Effector CD8-positive, alpha-beta T cell (primary cell): ENCODE measurements around the gene ZSCAN5C.
"Not testable (repeated sequence)": the region's sequence is repeated elsewhere in the genome, so short reads cannot be mapped to it uniquely, and the experiment has no call there.

ENCODE experiments used
- DNase-seq: peaks from one replicate; lab custom pipeline; 2025; lab: John Stamatoyannopoulos, UW
- total RNA-seq, 4 experiments: gene quantifications; one replicate each; lab custom pipeline; 2026; lab: John Stamatoyannopoulos, UW

ZSCAN5C gene, protein sequence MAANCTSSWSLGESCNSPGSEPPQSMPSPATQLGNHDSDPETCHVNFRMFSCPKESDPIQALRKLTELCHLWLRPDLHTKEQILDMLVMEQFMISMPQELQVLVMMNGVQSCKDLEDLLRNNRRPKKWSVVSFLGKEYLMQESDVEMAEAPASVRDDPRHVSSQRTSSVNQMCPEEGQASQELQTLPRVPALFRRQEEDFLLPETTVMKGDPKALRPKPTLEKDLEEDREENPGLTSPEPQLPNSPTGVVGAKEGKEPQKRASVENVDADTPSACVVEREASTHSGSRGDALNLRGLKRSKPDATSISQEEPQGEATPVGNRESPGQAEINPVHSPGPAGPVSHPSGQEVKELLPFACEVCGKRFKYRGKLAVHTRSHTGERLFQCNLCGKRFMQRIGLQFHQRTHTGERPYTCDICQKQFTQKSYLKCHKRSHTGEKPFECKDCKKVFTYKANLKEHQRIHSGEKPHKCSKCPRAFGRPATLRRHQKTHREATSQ
- 0 reads per million in 4 experiments for total RNA-seq

DNA sequence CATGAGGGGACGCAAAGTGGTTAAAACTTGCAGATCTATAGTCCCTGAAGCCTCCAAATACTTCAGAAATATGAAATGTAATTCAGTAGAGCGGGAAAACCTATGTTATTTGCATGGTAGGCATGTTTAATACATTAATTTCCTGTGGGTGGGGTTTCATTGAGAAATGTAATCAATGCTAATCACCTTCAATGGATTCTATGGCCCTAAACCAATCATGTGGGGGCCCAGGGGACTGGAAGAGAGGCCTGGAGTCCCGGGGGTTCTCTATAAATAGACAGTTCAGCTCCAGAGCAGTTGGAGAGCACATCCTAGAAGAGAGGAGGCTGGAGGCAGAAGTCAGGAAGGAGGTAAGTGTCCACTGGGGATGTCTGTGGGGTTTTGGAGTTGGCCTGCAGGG is at the start of gene ZSCAN5C:
TSS of gene ZSCAN5C (plus strand) at position 301 of the 400 bp plus-strand sequence. CDS start 3,641 bp downstream, outside the sequence.
- no peak for DNase-seq

DNA sequence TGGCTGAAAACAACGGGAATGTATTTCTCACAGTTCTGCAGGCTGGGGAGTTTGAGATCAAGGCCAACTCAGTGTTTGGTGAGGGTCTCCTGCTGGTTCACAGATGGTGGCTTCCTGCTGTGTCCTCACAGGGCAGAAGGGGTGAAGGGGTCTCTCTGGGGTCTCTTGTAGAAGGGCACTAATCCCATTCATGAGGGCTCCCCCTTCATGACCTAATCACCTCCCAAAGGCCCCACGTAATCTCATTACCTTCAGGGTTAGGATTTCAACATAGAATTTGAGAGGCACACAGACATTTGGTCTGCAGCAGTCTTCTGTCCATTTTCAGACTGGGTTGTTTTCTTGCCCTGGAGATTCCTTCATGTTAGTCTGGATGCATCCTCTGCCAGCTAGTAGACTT is 49.4 kb upstream of the ZSCAN5C start:
- no peak for DNase-seq

DNA sequence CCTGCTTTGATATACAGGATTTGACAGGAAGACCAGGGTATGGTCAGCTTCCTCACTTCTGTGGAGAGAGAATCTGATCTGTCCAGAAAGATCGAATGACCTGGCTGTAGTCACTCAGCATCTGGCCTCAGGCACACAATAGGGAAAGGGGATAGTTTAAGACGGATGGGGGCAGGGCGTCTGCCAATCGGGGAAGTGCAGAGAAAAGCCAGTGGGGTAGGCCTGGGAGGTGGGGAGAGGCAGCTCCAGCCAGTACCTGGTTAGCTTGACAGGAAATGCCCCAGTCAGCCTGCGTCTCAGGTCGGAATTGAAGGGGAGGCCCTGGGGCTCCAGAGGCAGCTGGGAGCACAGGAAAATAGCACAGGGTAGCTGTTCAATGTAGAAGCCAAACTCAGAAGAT is 48.6 kb upstream of the ZSCAN5C start:
- no peak for DNase-seq

DNA sequence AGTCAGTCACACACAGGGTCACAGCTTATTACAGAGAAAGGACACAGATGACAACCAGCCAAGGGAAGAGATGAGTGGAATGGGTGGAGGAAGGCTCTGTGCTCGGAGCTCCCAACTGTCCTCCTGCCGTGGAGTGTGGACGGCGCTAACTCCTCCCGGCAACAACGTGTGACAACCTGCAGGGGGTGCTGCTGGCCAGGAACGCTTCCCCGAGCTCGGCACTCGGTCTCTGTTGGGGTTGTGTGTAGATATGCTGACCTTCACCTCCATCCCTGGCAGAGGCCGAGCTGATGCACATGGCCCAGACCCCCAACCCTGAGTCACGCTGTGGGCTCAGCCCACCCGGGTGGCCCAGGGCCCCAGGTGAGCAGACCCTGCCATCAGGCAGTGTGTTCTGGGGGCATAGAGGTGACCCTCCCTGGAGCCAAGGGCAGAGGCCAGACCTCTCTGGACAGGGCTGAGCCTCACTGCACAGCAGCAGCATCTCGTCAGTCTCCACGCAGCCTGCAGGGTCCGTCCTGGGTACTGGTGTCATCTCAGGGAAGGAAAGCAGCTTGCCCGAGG is 46.9 kb upstream of the ZSCAN5C start:
- no peak for DNase-seq

DNA sequence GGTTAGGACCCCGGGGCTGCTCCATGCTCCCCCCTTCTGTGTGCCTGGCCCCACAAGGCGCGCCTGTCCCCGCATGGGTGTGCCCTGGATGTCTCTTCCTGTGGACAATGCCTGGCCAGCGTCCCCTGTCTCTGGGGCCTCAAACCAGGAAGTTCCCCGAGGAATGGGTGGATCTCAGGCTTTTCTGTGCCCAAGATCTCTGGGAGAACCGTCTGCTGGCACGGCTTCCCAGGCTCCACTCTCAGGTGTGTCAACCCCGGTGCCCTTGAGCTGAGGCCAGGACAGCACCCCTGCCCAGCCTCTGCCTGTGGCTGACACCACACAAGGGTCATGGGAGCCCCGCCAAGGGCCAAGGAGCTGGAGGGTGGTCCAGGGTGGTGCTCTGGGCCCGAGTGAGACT is 45.3 kb upstream of the ZSCAN5C start:
- DNase-seq: no peak

DNA sequence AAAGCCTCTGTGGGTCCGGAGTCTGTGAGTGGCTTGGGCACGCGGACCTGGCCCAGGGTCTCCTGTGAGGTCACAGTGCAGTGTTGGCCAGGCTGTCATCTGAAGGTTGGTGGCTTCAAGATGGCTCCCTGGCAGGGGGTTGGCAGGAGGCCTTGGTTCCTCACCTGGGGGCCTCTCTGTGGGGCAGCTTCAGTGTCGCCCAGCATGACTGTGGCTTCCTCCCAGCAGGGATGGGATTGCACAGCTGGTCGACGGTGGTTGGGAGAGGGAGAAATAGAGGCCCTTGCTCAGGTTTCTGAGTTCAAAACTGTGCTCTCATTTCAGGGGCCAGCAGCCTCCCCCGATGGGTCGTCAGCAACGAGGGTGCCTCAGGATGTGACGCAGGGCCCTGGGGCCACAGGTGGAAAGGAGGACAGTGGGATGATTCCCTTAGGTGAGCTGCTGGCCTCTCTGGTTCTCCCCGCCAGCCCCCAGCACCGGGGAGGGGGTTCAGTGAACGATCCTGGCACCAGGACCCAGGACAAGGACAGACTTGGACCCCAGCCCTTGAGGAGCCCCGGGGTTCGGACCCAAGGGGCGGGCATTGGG is 43.8 kb upstream of the ZSCAN5C start:
- no peak for DNase-seq

DNA sequence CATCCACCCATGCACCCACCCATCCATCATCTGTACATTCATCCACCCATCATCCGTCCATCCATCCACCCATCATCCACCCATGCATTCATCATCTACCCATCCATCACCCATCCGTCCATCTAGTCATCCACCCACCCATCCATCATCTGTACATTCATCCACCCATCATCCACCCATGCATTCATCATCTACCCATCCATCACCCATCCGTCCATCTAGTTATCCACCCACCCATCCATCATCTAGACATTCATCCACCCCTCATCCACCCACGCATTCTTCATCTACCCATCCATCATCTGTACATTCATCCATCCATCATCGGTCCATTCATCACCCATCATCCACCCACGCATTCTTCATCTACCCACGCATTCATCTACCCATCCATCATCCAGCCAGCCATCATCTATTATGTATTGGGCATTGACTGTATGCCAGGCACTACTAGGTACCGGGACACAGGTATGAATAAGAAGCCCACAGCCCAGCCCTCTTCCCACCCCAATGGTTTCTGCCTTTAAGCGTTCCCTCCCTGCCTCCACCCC is 43.0 kb upstream of the ZSCAN5C start:
- no peak for DNase-seq

DNA sequence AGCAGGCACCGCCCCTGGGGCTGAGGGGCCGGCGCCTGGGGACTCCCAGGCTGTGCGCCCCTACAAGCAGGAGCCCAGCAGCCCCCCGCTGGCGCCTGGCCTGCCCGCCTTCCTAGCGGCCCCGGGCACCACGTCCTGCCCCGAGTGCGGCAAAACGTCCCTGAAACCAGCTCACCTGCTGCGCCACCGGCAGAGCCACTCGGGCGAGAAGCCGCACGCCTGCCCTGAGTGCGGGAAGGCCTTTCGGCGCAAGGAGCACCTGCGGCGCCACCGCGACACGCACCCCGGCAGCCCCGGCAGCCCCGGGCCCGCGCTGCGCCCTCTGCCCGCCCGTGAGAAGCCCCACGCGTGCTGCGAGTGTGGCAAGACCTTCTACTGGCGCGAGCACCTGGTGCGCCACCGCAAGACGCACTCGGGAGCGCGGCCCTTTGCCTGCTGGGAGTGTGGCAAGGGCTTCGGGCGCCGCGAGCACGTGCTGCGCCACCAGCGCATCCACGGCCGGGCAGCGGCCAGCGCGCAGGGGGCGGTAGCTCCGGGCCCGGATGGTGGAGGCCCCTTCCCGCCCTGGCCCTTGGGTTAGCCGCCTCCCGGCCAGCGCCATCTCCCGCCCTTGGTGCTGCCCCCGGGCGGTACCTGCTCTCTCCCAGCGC is 42.3 kb upstream of the ZSCAN5C start:
- DNase-seq: no peak

DNA sequence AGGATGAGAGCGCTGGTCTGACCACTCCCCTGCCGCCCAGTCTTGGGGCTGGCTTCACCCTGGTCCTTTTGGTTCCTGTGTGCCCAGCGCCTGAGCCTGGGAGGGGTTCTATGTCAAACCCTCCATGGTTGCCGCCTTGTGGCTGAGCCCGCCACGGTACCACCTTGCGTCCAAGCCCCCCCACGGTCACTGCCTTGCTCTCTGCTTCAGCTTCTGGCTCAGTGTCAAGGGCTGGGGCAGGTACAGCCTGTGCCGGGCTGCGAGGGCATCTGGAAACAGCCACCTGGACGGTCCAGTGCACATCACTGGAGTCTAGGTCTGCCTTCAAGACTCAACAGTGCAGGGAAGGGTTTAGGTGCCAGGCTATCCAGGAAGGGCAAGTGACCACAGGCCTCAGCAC is 40.5 kb upstream of the ZSCAN5C start:
- DNase-seq: no peak

DNA sequence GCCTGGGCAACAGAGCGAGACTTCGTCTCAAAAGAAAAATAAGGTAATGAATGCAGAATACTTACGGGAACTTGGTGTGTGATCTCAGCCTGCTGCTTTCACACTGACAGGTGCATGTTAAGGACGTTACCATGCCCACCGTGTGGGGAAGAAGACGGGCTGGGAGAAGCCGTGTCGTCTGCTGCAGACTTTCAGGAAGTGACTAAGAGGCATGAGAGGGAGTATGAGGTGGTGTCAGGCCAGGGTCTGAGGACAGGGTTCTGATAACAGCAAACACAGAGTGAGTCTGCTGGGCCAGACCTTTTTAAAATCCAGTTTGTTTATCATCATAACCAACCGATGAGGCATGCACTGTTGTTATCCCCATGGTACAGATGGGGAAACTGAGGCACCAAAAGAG is 39.8 kb upstream of the ZSCAN5C start:
- DNase-seq: no peak

DNA sequence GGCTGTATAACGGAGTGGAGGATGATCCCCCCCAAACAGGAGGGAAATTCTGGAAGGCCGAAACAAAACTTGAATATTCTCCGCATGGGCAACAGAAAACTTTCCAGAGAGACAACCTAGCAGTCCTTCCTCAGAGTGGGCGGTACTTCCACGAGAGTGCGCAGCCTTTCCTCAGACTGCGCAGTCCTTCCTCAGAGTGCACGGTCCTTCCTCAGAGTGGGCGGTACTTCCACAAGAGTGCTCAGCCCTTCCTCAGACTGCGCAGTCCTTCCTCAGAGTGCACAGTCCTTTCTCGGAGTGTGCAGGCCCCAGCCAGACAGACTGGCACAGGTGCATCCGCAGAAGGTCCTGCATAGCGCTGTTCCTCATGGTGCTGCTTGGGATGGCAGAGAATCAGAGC is 39.0 kb upstream of the ZSCAN5C start:
- no peak for DNase-seq

DNA sequence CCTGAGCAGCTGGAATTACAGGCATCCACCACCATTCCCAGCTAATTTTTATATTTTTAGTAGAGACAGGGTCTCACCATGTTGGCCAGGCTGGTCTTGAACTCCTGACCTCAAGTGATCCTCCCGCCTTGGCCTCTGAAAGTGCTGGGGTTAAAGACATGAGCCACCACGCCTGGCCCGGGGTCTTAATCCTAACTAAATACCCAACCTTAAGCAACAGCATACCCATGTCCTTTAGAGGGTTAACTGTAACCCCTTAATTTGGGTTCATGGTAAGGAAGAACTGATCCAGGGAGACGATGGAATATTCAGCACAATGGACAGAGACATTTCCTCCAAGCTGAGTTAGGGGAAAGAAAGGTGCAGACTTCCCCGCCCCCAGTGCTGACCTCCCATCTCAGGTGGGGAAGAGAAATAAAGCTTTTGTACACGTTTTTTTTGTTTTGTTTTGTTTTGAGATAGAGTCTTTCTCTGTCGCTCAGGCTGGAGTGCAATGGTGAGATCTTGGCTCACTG is 35.0 kb upstream of the ZSCAN5C start:
- no peak for DNase-seq

DNA sequence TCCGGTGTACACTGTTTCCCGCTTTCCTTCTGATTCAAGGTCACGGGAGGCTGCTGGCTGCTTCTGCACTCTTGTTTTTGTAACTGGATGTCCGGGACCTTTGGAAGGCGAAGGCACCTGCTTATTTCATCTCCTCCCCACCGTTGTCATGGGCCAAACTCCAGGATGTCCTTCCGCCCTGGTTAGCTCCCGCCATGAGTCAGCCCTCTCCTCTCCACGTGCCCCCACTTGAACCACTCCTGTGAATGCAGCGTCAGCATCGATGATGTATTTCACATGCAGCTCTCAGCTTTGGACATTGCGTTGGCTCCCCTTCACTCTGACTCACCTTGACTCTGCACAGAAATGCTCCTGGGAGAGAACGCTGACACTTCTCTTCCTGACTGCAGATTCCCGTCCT is 31.8 kb upstream of the ZSCAN5C start:
- no peak for DNase-seq

DNA sequence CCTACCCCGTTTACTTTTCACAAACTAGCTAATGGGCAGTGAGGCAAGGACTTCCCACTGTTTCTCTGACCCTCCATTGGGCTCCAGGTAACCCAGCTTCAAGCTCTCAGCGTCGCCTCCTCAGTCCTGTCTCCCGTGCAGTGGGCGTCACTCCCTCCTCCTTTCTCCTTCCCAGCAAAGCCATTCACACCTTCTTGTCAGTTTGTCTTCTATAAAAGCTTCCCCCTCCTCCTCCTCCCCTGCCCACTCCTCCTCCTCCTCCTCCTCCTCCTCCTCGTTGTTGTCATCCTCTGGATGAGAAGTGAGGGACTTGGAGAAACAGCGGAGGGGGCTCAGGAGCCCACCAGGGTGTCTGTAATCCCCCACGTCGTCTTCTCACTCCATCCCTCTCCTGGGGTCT is 28.0 kb upstream of the ZSCAN5C start:
- no peak for DNase-seq

DNA sequence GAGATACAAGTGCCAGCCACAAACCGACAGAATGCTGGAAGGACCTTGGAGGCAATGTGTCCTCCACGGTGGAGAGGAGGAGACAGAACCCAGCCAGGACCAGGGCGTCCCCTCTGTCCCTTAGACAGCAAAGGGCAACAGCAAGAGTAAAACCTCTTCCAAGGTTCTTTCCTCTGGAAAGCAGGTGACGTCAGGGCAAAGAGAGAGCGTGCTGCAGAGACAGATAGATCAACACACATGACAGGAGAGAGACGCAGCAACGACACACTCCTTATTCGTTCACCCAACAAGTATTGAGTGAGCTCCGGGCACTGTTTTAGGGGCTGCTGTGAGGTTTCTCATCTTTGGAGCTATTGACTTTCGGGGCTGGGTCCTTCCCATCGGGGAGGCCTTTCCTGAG is 27.5 kb upstream of the ZSCAN5C start:
- DNase-seq: no peak

DNA sequence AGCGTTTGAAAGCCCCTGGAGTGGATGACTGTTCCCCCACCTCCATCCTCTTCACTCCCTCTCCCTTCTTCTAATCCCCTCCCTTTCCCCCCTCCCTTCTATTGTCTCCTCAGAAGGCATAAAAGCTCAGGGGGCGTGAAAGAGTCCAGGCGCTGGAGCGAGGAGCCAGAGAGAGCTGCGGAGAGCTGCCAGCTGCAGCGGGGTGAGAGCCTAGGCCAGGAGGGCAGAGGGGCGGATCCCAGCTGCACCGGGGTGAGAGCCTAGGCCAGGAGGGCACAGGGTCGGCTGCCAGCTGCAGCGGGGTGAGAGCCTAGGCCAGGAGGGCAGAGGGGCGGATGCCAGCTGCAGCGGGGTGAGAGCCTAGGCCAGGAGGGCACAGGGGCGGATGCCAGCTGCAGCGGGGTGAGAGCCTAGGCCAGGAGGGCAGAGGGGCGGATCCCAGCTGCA is 26.2 kb upstream of the ZSCAN5C start, which contains the start of gene GALP:
TSS of gene GALP (plus strand) at position 148 of the 447 bp plus-strand sequence. CDS start 1,101 bp downstream, outside the sequence.
- not testable (repeated sequence) for DNase-seq

DNA sequence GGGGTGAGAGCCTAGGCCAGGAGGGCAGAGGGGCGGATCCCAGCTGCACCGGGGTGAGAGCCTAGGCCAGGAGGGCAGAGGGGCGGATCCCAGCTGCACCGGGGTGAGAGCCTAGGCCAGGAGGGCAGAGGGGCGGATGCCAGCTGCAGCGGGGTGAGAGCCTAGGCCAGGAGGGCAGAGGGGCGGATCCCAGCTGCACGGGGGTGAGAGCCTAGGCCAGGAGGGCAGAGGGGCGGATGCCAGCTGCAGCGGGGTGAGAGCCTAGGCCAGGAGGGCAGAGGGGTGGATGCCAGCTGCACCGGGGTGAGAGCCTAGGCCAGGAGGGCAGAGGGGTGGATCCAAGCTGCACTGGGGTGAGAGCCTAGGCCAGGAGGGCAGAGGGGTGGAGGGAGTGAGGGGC is 25.8 kb upstream of the ZSCAN5C start:
- not testable (repeated sequence) for DNase-seq

DNA sequence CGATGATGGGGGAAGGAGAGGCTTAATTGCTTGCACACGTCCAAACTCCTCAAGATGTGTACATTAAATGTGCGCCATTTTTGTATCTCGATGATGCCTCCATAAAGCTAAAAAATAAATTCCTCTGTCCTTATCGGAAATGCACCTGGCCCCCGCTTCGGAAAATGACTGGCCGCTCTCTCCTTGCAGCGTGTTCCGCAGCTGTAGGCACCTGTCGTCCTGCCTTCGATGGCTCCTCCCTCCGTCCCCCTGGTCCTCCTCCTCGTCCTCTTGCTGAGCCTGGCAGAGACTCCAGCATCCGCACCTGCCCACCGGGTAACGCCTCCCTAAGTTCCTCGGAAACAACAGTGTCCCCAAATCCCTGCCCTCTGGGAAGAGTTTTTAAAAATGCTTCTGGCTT is 25.2 kb upstream of the ZSCAN5C start:
- DNase-seq: no peak

DNA sequence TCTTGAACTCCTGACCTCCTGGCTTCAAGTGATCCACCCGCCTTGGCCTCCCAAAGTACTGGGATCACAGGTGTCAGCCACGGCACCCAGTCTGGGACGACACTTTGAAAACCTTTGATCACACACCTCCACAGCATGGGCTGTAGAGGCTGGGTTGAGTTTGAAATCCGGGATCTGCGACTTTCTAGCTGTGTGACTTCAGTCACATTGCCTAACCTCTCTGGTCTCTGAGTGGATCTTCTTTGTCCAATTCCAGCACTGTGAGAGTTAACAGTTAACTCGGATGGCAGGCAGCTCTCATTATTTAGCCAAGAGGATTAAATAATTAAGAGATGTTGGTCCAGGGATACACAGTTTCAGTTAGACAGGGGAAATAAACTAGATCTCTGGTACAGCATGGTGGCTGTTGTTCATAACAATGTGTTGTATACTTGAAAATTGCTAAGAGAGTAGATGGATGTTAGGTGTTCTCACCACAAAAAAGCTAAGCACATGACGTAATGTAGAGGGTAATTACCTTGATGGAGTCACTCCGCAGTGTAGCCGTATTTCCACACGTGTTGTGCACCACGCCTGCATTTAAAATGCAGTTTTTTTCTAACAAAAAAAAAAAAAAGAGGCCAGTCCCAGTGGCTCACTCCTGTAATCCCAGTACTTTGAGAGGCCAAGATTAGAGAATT is 24.4 kb upstream of the ZSCAN5C start:
- no peak for DNase-seq

DNA sequence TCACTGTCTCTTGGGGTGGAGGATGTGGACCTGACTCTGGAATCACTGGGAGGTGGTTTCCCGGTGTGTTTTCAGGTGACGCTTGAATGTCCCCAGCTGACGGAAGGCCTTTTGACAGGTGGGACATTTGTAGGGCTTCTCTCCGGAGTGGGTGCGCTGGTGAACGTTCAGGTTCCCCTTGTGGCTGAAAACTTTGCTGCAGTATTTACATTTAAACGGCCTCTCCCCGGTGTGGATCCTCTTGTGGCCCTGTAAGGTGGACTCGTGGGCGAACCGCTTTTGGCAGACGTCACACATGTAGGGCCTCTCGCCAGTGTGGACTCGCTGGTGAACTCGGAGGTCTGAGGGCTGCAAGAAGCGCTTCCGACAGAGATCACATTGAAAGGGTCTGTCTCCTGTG is 12.3 kb upstream of the ZSCAN5C start:
- no peak for DNase-seq

DNA sequence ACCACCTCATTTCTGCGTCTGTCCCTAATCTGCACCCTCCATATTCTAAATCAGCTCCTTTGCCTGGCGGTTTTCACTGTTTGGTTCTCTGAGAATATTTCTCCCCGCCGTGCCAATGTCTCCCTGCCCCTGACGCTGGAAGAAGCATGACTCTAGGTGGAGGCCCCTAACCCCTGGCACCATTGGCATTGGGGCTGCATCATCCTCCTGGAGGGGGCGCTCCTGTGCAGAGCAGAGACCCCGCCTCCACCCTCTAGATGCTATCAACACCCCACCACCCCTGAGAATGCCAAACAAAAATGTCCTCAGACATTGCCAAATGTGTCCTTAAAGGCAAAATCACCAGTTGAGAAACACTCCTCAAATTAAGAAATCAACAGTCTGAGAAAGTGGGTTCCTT is 11.0 kb upstream of the ZSCAN5C start:
- DNase-seq: no peak
